Erythroblast (primary cell): ENCODE results near the gene ARHGAP40.

Experiments used
- GATA1 ChIP-seq: IDR thresholded peaks from 2 replicates; pipeline ENCODE4 v1.6.1; 2011; ENCODE audit warnings: low read depth, mild to moderate bottlenecking, control low read depth, low read length, moderate library complexity
- POLR2A ChIP-seq: IDR thresholded peaks from 2 replicates; pipeline ENCODE4 v1.6.1; 2011; ENCODE audit warnings: mild to moderate bottlenecking, low read length

GRCh38 chr20:38589967-38590675, 11.5 kb upstream of the ARHGAP40 start:
- TF ChIP-seq POLR2A (no peak), GATA1 (no peak)
